SK-N-MC (cell line): ENCODE results near the gene BLM.

ENCODE experiments used
- EZH2 ChIP-seq: fragments of 200-600 bp; sonication (generic); IDR thresholded peaks from one replicate; pipeline ENCODE4 v1.6.1; 2017; ENCODE audit warnings: antibody characterized with exemption
- FOXP2 ChIP-seq: optimal IDR thresholded peaks from 2 replicates; pipeline ENCODE3; 2011; ENCODE audit warnings: mild to moderate bottlenecking, moderate library complexity; ENCODE audit not compliant: insufficient read depth; ENCODE audit errors: extremely low read length, control extremely low read depth
- POLR2AphosphoS5 ChIP-seq: IDR thresholded peaks from 2 replicates; pipeline ENCODE4 v1.6.1; 2012; ENCODE audit warnings: mild to moderate bottlenecking, low read depth, low read length, borderline replicate concordance

GRCh38 chr15:90822204-90822955, 105.2 kb downstream of the BLM start:
- no peak for TF ChIP-seq POLR2AphosphoS5
- no peak for TF ChIP-seq EZH2
- TF ChIP-seq FOXP2, result no peak
